Measurements from ENCODE around the gene ARNT2.
"Not testable (repeated sequence)": the region's sequence is repeated elsewhere in the genome, so short reads cannot be mapped to it uniquely, and the experiment has no call there.

ARNT2 gene

DNA sequence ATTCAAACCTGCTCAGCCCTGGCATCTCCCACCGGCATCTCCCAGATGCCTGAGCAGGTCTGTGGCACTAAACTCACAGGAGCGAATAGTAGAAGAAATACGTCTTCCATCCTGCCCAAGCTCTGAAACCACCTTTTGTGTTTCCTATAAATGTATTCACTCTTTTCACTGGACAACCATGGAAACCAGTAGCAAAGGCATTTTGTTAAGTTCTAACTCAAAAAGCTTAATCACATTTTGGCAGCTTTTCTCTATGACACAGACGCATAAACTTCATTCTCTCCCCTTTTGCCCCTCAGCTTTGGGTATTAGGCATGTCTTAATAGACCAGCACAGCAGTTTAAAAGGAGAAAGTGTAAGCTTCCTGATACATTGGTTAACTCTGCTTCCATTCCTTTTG is 24.5 kb upstream of the ARNT2 start:
- no peak for DNase-seq (ENCODE audit: low read depth)
- H3K4me3 ChIP-seq (ENCODE audit: low read length): no peak overlapping the region
- TF ChIP-seq, protein P1, sequence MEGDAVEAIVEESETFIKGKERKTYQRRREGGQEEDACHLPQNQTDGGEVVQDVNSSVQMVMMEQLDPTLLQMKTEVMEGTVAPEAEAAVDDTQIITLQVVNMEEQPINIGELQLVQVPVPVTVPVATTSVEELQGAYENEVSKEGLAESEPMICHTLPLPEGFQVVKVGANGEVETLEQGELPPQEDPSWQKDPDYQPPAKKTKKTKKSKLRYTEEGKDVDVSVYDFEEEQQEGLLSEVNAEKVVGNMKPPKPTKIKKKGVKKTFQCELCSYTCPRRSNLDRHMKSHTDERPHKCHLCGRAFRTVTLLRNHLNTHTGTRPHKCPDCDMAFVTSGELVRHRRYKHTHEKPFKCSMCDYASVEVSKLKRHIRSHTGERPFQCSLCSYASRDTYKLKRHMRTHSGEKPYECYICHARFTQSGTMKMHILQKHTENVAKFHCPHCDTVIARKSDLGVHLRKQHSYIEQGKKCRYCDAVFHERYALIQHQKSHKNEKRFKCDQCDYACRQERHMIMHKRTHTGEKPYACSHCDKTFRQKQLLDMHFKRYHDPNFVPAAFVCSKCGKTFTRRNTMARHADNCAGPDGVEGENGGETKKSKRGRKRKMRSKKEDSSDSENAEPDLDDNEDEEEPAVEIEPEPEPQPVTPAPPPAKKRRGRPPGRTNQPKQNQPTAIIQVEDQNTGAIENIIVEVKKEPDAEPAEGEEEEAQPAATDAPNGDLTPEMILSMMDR (conservative IDR thresholded peaks at IDR 0.05; ENCODE audit: low read length): no peak

DNA sequence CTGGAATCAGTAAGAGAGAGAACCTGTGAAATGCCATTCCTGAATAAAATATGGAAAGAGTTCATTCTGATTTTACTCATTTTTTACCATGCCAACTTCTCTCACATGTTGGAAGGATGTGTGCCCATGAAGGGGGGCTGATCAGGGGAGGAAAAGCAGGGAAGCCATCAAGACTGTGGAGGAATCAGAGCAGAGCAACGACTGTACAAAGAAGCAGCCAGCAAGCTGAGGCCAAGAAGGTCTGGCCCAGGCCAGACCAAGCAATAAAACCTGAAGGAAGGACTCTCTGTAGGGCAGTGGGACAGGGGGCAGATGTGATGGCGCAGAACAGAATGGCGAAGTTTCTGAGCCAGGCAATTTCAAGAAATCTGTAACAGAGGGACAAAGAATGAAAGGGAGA is 24.0 kb upstream of the ARNT2 start:
- H3K4me3 ChIP-seq (ENCODE audit: low read length): no peak overlapping the region
- no peak for DNase-seq (ENCODE audit: low read depth)

DNA sequence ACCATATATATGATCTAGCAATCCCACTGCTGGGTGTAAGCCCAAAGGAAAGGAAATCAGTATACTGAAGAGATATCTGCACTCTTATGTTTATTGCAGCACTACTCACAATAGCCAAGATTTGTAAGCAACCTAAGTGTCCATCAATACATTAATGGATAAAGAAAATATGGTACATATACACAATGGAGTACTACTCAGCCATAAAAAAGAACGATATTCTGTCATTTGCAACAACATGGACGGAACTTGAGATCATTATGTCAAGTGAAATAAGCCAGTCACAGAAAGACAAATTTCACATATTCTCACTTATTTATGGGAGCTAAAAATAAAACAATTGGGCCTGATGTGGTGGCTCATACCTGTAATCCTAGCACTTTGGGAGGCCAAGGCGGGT is 21.9 kb upstream of the ARNT2 start:
- H3K4me3 ChIP-seq (ENCODE audit: low read length): no peak overlapping the region
- no peak for DNase-seq (ENCODE audit: low read depth)
- TF ChIP-seq, protein P1 (conservative IDR thresholded peaks at IDR 0.05; ENCODE audit: low read length): no peak

More for the DNA sequence above, 24.0 kb upstream of the ARNT2 start:
- TF ChIP-seq, protein P1 (conservative IDR thresholded peaks at IDR 0.05; ENCODE audit: low read length): no peak

DNA sequence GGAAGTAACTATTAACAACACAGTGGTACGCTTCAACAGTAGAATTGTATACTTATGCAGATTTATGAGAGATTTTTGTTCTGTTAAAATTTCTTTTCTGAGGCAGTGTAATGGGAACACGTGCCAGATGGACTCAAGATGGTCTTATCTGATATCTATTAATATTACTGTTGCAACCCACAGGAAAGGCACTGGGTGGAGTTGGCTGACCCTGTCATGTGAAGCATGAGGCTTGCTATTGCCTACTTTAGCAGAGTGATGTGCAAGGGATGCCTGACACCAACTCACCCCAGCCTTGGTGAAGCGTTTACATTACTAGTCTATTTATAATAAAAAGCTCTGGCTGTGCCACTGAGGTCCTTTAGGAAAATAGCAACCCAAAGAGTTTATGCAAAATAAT is 19.8 kb upstream of the ARNT2 start:
- H3K4me3 ChIP-seq (ENCODE audit: low read length): no peak overlapping the region
- no peak for DNase-seq (ENCODE audit: low read depth)
- TF ChIP-seq, protein P1 (conservative IDR thresholded peaks at IDR 0.05; ENCODE audit: low read length): no peak

DNA sequence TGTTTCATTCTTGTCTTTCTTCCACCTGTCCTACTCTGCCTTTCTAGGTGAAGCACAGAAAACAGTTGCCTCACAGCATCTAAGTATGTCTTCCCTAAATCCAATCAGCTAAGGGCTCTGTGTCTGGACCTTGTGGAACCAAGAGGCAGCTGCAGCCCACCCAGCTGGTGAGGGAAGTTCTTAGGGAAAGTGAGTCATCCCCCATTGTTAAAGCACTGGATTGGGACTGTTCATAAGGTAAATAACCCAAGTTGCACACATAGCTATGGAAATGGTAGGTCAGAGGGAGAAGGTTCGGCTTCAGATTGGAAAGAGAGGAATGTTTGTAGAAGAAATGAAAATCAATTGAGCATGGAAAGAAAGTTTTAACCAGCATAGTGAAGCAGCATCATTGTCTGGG is 18.0 kb upstream of the ARNT2 start:
- TF ChIP-seq, protein P1 (conservative IDR thresholded peaks at IDR 0.05; ENCODE audit: low read length): no peak
- no peak for DNase-seq (ENCODE audit: low read depth)
- H3K4me3 ChIP-seq (ENCODE audit: low read length): no peak overlapping the region

DNA sequence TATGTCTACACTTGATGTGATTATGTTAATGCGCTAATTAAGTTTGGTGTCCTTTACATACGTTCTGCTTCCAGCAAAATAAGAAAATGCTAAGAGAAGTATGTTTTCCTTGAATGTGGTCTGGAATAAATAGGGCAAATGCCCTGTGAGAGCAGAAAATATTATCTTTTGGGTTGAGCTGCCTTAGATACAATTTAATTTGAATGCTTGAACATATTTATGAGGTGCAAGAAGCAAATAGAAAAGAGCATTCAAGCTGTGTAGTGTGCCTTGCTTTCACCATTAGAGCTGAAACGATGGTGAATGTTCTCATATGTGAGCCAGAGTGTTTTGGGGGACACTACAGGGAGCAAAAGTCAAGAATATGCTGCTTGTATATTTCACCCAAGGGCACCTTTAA is 15.9 kb upstream of the ARNT2 start:
- TF ChIP-seq, protein P1 (conservative IDR thresholded peaks at IDR 0.05; ENCODE audit: low read length): no peak
- DNase-seq (ENCODE audit: low read depth): no peak
- H3K4me3 ChIP-seq (ENCODE audit: low read length): no peak overlapping the region

DNA sequence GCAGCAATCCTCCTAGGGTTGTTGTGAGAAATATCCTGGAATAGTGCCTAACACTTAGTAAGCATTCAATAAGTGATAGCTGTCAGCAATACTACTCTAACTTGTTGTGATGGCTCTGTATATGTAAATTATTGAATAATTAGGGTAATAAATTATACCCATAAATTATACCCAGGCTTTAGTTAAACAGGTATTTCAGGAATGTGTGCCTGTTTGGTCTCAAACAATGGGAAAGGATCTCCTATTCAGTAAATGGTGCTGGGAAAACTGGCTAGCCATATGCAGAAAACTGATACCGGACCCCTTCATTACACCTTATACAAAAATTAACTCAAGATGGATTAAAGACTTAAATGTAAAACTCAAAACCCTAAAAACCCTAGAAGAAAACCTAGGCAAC is 14.8 kb upstream of the ARNT2 start:
- TF ChIP-seq, protein P1 (conservative IDR thresholded peaks at IDR 0.05; ENCODE audit: low read length): no peak
- no peak overlapping the region for H3K4me3 ChIP-seq (ENCODE audit: low read length)
- DNase-seq (ENCODE audit: low read depth): no peak

DNA sequence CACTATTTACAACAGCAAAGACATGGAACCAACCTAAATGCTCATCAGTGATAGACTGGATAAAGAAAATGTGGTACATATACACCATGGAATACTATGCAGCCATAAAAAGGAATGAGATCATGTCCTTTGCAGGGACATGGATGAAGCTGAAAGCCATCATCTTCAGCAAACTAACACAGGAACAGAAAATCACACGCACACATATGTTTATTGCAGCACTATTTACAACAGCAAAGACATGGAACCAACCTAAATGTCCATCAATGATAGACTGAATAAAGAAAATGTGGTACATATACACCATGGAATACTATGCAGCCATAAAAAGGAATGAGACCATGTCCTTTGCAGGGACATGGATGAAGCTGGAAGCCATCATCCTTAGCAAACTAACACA is 13.2 kb upstream of the ARNT2 start:
- DNase-seq (ENCODE audit: low read depth); H3K4me3 ChIP-seq (ENCODE audit: low read length): not testable (repeated sequence)
